ENCODE measurements around the gene CGB5. TPM values are rescaled to one million over a fixed set of nuclear protein-coding genes. Genes with fewer than 3 reads are reported as not detected.

The CGB5 gene
- 0.60 to 1.9 TPM (median 0.88 TPM) in 5 replicates for total RNA-seq (2022; extraction: Qiagen RNA extraction)

GRCh38 chr19:49043548-49043947 is at the start of gene CGB5:
Gene CGB5 (plus strand): TSS chr19:49043848. CDS start chr19:49044210, 362 bp downstream.

GRCh38 chr19:49017041-49017665 is 26.5 kb upstream of the CGB5 start, which contains the start of gene LHB:
Gene LHB (minus strand): TSS chr19:49017091. CDS start chr19:49017081, 10 bp downstream.

GRCh38 chr19:49024233-49024632 is 19.4 kb upstream of the CGB5 start, which contains the start of gene CGB3:
Gene CGB3 (minus strand): TSS chr19:49024333. CDS start chr19:49023971, 362 bp downstream.

GRCh38 chr19:49031642-49032301 is 11.9 kb upstream of the CGB5 start, which contains the start of gene CGB2:
Gene CGB2 (plus strand): TSS chr19:49031890. CDS start chr19:49032096, 206 bp downstream.

GRCh38 chr19:49036815-49037214 is 6.8 kb upstream of the CGB5 start, which contains the start of gene CGB1:
Gene CGB1 (minus strand): TSS chr19:49036895. CDS start chr19:49036711, 184 bp downstream.

GRCh38 chr19:49049011-49049410 is 5.4 kb downstream of the CGB5 start, which contains the start of gene CGB8:
Gene CGB8 (minus strand): TSS chr19:49049111. CDS start chr19:49048739, 372 bp downstream.

GRCh38 chr19:49057636-49058234 is 14.1 kb downstream of the CGB5 start, which contains the start of gene CGB7:
Gene CGB7 (minus strand): TSS chr19:49057749. CDS start chr19:49055375, 2,374 bp downstream.

GRCh38 chr19:49064768-49065611 is 21.3 kb downstream of the CGB5 start, which contains the start of gene NTF4:
Gene NTF4 (minus strand): TSS chr19:49064818. CDS start chr19:49061997, 2,821 bp downstream.

GRCh38 chr19:49085020-49085867 is 41.6 kb downstream of the CGB5 start, which contains the start of gene SNRNP70:
Gene SNRNP70 (plus strand): TSS chr19:49085451. CDS start chr19:49086415, 964 bp downstream.

Other genes with a start within 250 kb of the CGB5 start
- gene BCAT2, start 232.8 kb upstream of the CGB5 start, total RNA-seq (2022; extraction: Qiagen RNA extraction), result 52.3 to 64.2 TPM (median 60.2 TPM) in 5 replicates
- gene HSD17B14, start 207.4 kb upstream of the CGB5 start, total RNA-seq (2022; extraction: Qiagen RNA extraction), result 12.0 to 18.1 TPM (median 15.2 TPM) in 5 replicates
- 1.7 to 2.3 TPM (median 1.9 TPM) in 5 replicates for gene PLEKHA4, start 175.2 kb upstream of the CGB5 start, total RNA-seq (2022; extraction: Qiagen RNA extraction)
- 82.7 to 145 TPM (median 110 TPM) in 5 replicates for gene PPP1R15A, start 171.4 kb upstream of the CGB5 start, total RNA-seq (2022; extraction: Qiagen RNA extraction)
- not detected in 5 replicates for gene TULP2, start 145.1 kb upstream of the CGB5 start, total RNA-seq (2022; extraction: Qiagen RNA extraction)
- gene NUCB1, start 143.5 kb upstream of the CGB5 start, total RNA-seq (2022; extraction: Qiagen RNA extraction), result 199 to 226 TPM (median 220 TPM) in 5 replicates
- 1.3 to 1.7 TPM (median 1.5 TPM) in 5 replicates for gene DHDH, start 110.1 kb upstream of the CGB5 start, total RNA-seq (2022; extraction: Qiagen RNA extraction)
- gene BAX, start 89.0 kb upstream of the CGB5 start, total RNA-seq (2022; extraction: Qiagen RNA extraction), result 293 to 394 TPM (median 360 TPM) in 5 replicates
- gene FTL, start 78.5 kb upstream of the CGB5 start, total RNA-seq (2022; extraction: Qiagen RNA extraction), result 17,379 to 25,407 TPM (median 19,575 TPM) in 5 replicates
- gene GYS1, start 50.5 kb upstream of the CGB5 start, total RNA-seq (2022; extraction: Qiagen RNA extraction), result 19.0 to 21.9 TPM (median 19.6 TPM) in 5 replicates
- gene RUVBL2, start 50.0 kb upstream of the CGB5 start, total RNA-seq (2022; extraction: Qiagen RNA extraction), result 223 to 246 TPM (median 237 TPM) in 5 replicates
- not detected in 5 replicates for gene LHB, start 26.8 kb upstream of the CGB5 start, total RNA-seq (2022; extraction: Qiagen RNA extraction)
- 0.20 to 0.42 TPM in 2 of 5 replicates, not detected in the others for gene CGB3, start 19.5 kb upstream of the CGB5 start, total RNA-seq (2022; extraction: Qiagen RNA extraction)
- 0.33 to 0.71 TPM (median 0.35 TPM) in 4 of 5 replicates, not detected in the other for gene CGB2, start 12.0 kb upstream of the CGB5 start, total RNA-seq (2022; extraction: Qiagen RNA extraction)
- gene CGB1, start 7.0 kb upstream of the CGB5 start, total RNA-seq (2022; extraction: Qiagen RNA extraction), result 0.13 to 1.3 TPM (median 0.20 TPM) in 3 of 5 replicates, not detected in the others
- 2.9 to 5.0 TPM (median 4.8 TPM) in 5 replicates for gene CGB8, start 5.3 kb downstream of the CGB5 start, total RNA-seq (2022; extraction: Qiagen RNA extraction)
- 0.40 to 0.86 TPM (median 0.59 TPM) in 5 replicates for gene CGB7, start 13.9 kb downstream of the CGB5 start, total RNA-seq (2022; extraction: Qiagen RNA extraction)
- 0.46 to 0.58 TPM (median 0.51 TPM) in 5 replicates for gene NTF4, start 21.0 kb downstream of the CGB5 start, total RNA-seq (2022; extraction: Qiagen RNA extraction)
- gene KCNA7, start 28.9 kb downstream of the CGB5 start, total RNA-seq (2022; extraction: Qiagen RNA extraction), result 0.02 TPM in 1 of 5 replicates, not detected in the others
- 298 to 347 TPM (median 346 TPM) in 5 replicates for gene SNRNP70, start 41.6 kb downstream of the CGB5 start, total RNA-seq (2022; extraction: Qiagen RNA extraction)
- gene LIN7B, start 70.5 kb downstream of the CGB5 start, total RNA-seq (2022; extraction: Qiagen RNA extraction), result 3.8 to 8.2 TPM (median 6.6 TPM) in 5 replicates
- 1.1 to 2.3 TPM (median 1.9 TPM) in 5 replicates for gene C19orf73, start 75.3 kb downstream of the CGB5 start, total RNA-seq (2022; extraction: Qiagen RNA extraction)
- 5.9 to 8.9 TPM (median 8.8 TPM) in 5 replicates for gene PPFIA3, start 75.7 kb downstream of the CGB5 start, total RNA-seq (2022; extraction: Qiagen RNA extraction)
- gene HRC, start 111.5 kb downstream of the CGB5 start, total RNA-seq (2022; extraction: Qiagen RNA extraction), result not detected in 5 replicates
- 7.1 to 11.5 TPM (median 9.4 TPM) in 5 replicates for gene TRPM4, start 113.9 kb downstream of the CGB5 start, total RNA-seq (2022; extraction: Qiagen RNA extraction)